CD8-positive, alpha-beta memory T cell (primary cell): ENCODE results near the gene MEF2B. TPM values are rescaled to one million over a fixed set of nuclear protein-coding genes. Genes with fewer than 3 reads are reported as not detected.
A peak's percentile ranks its signal among the peaks of the same experiment; 100 is the strongest.
"Not testable (repeated sequence)": the region's sequence is repeated elsewhere in the genome, so short reads cannot be mapped to it uniquely, and the experiment has no call there.

Experiments
- CTCF ChIA-PET: fragments of 350-600 bp; sonication (Branson Sonifier 250); formaldehyde crosslinking; loops from one replicate; lab custom pipeline; 2021; ENCODE audit warnings: antibody characterized with exemption; lab: Charles Lee
- POLR2A ChIA-PET: fragments of 350-600 bp; sonication (Branson Sonifier 250); formaldehyde crosslinking; loops from one replicate; lab custom pipeline; 2021; ENCODE audit warnings: antibody characterized with exemption; lab: Charles Lee
- DNase-seq, 5 donors: peaks; one replicate each; pipeline versions ENCODE4 v3.0.0 to v3.0.0-alpha.2; 2020 to 2022; ENCODE audit warnings: mixed read lengths in 1 of 5
- H3K27ac ChIP-seq: one replicate; pipeline ENCODE4 v1.7.0; 2013; ENCODE audit warnings: low read depth, mild to moderate bottlenecking, low read length, moderate library complexity
- H3K27me3 ChIP-seq: 2 replicates; pipeline ENCODE4 v1.7.0; 2013; ENCODE audit warnings: low read length, mild to moderate bottlenecking; ENCODE audit not compliant: insufficient read depth, poor library complexity, severe bottlenecking
- H3K36me3 ChIP-seq: 2 replicates; pipeline ENCODE4 v1.7.0; 2013; ENCODE audit warnings: mild to moderate bottlenecking, low read length, moderate library complexity; ENCODE audit not compliant: insufficient read depth
- H3K4me1 ChIP-seq: 2 replicates; pipeline ENCODE4 v1.7.0; 2013; ENCODE audit warnings: mild to moderate bottlenecking, low read length, moderate library complexity; ENCODE audit not compliant: insufficient read depth
- H3K4me3 ChIP-seq: 2 replicates; pipeline ENCODE4 v1.7.0; 2013; ENCODE audit warnings: mild to moderate bottlenecking, low read length
- H3K9me3 ChIP-seq: 2 replicates; pipeline ENCODE4 v1.7.0; 2013; ENCODE audit warnings: mild to moderate bottlenecking, low read length
- H3K27ac Mint-ChIP-seq, 8 donors: one replicate each; pipeline ENCODE4 v1.8.0; 2020 to 2021; ENCODE audit warnings: mixed read lengths in 8 of 8, mild to moderate bottlenecking in 6 of 8, inconsistent platforms in 3 of 8, moderate library complexity in 3 of 8
- H3K27me3 Mint-ChIP-seq, 2 donors: one replicate each; pipeline ENCODE4 v1.8.0; 2020 to 2021; ENCODE audit warnings: mixed read lengths in 2 of 2, mild to moderate bottlenecking in 1 of 2, moderate library complexity in 1 of 2
- H3K36me3 Mint-ChIP-seq, 3 donors: one replicate each; pipeline ENCODE4 v1.8.0; 2020 to 2021; ENCODE audit warnings: mixed read lengths in 3 of 3, inconsistent platforms in 1 of 3, mild to moderate bottlenecking in 1 of 3
- H3K4me1 Mint-ChIP-seq, 3 donors: one replicate each; pipeline ENCODE4 v1.8.0; 2020 to 2021; ENCODE audit warnings: mixed read lengths in 3 of 3, inconsistent platforms in 1 of 3, mild to moderate bottlenecking in 1 of 3
- H3K4me3 Mint-ChIP-seq, 7 donors: one replicate each; pipeline ENCODE4 v1.8.0; 2020 to 2021; ENCODE audit warnings: mixed read lengths in 7 of 7, mild to moderate bottlenecking in 6 of 7, moderate library complexity in 4 of 7, inconsistent platforms in 2 of 7
- H3K9me3 Mint-ChIP-seq, 5 donors: one replicate each; pipeline ENCODE4 v1.8.0; 2020 to 2022; ENCODE audit warnings: mixed read lengths in 5 of 5, mild to moderate bottlenecking in 3 of 5, moderate library complexity in 2 of 5, inconsistent platforms in 1 of 5
- polyA plus RNA-seq: library from polyadenylated mRNA; unstranded; fragments of 300-500 nt; fragmentation: Illumina TruSeq; gene quantifications from one replicate; pipeline ENCODE4 v1.2.3, GENCODE V29; 2021
- total RNA-seq, 2 experiments: library from RNA; stranded (reverse); gene quantifications; one replicate each; pipeline ENCODE4 v1.2.3, GENCODE V29; 2021

The MEF2B gene
- total and polyA plus RNA-seq, 3 experiments from 2014 or later = 1.5 to 2.0 TPM; not detected in 1

GRCh38 chr19:19176950-19177349 is 6.9 kb upstream of the MEF2B start:
- Histone ChIP-seq H3K27me3 (no peaks in the 10 kb centered on the region), H3K4me3 (no peak overlapping the region), H3K9me3 (no peaks in the 10 kb centered on the region), H3K4me1 (no peaks in the 10 kb centered on the region), H3K27ac (no peak overlapping the region), H3K36me3 (peaks cover 4% of the 10 kb centered on the region)
- ChIA-PET POLR2A (interaction anchor here (0.7 kb wide), 1 partner anchor 32 kb away, joined by 3 read pairs; no protein-coding TSS in a partner anchor), CTCF (interaction anchor here (1.7 to 1.9 kb wide), 3 partner anchors 14 to 126 kb away, joined by 4 to 5 read pairs (median 4); partner anchors contain the start of genes BORCS8 and RFXANK)
- Mint-ChIP-seq H3K27me3 (no peaks in the 10 kb centered on the region), H3K27ac (no peak overlapping the region), H3K9me3 (no peaks in the 10 kb centered on the region), H3K4me3 (no peak overlapping the region), H3K4me1 (peaks cover 0 to 3% (median 2%) of the 10 kb centered on the region in 3 donors), H3K36me3 (peaks cover 0 to 50% (median 3%) of the 10 kb centered on the region in 3 donors)
- no peak for DNase-seq

- H3K36me3 ChIP-seq, H3K27ac ChIP-seq, H3K27me3 ChIP-seq, H3K4me1 ChIP-seq, H3K4me3 Mint-ChIP-seq, DNase-seq, H3K9me3 ChIP-seq, H3K27ac Mint-ChIP-seq, H3K27me3 Mint-ChIP-seq, H3K4me3 ChIP-seq, H3K9me3 Mint-ChIP-seq, POLR2A ChIA-PET: not testable (repeated sequence)
- CTCF ChIA-PET = interaction anchor here (1.2 to 2.9 kb wide), 2 partner anchors 16 to 20 kb away, joined by 3 to 8 read pairs; no protein-coding TSS in a partner anchor
- H3K36me3 Mint-ChIP-seq = peaks cover 0 to 22% (median 0%) of the 10 kb centered on the region in 3 donors
- H3K4me1 Mint-ChIP-seq = peaks cover 14 to 20% (median 15%) of the 10 kb centered on the region in 3 donors
These were observed 3.2 kb upstream of the MEF2B start for GRCh38 chr19:19173243-19173642.

- POLR2A ChIA-PET = no interaction called here
- CTCF ChIA-PET = interaction anchor here (2.9 kb wide), 1 partner anchor 15 kb away, joined by 8 read pairs; no protein-coding TSS in a partner anchor
- Mint-ChIP-seq H3K4me3 (peak overlapping the region in 1 of 7 donors; percentile 29), H3K36me3 (peaks cover 0 to 13% (median 3%) of the 10 kb centered on the region in 3 donors), H3K27ac (no peak overlapping the region), H3K4me1 (peaks cover 14 to 20% (median 15%) of the 10 kb centered on the region in 3 donors), H3K27me3 (peaks cover 3 to 8% of the 10 kb centered on the region in 2 donors), H3K9me3 (no peaks in the 10 kb centered on the region)
- Histone ChIP-seq H3K4me3 (no peak overlapping the region), H3K27ac (no peak overlapping the region), H3K4me1 (peaks cover 8% of the 10 kb centered on the region), H3K27me3 (no peaks in the 10 kb centered on the region), H3K36me3 (no peaks in the 10 kb centered on the region), H3K9me3 (no peaks in the 10 kb centered on the region)
- no peak for DNase-seq
These were observed 1.9 kb upstream of the MEF2B start for GRCh38 chr19:19171821-19172532.

- Mint-ChIP-seq H3K36me3 (peaks cover 0 to 5% (median 3%) of the 10 kb centered on the region in 3 donors), H3K4me3 (peak overlapping the region in 3 of 7 donors; percentile 25 to 67 (median 52)), H3K4me1 (peaks cover 14 to 20% (median 15%) of the 10 kb centered on the region in 3 donors), H3K27ac (peak overlapping the region in 2 of 8 donors; percentile 36 to 71), H3K27me3 (peaks cover 3 to 8% of the 10 kb centered on the region in 2 donors), H3K9me3 (no peaks in the 10 kb centered on the region)
- no peak overlapping the region for H3K27ac ChIP-seq
- H3K27me3 ChIP-seq = no peaks in the 10 kb centered on the region
- H3K9me3 ChIP-seq = no peaks in the 10 kb centered on the region
- no peak overlapping the region for H3K4me3 ChIP-seq
- H3K36me3 ChIP-seq = no peaks in the 10 kb centered on the region
- peaks cover 8% of the 10 kb centered on the region for H3K4me1 ChIP-seq
- ChIA-PET POLR2A (no interaction called here), CTCF (no interaction called here)
- no peak for DNase-seq
These were observed 1.0 kb upstream of the MEF2B start for GRCh38 chr19:19170873-19171672.

- H3K27ac Mint-ChIP-seq = peak overlapping the region in 2 of 8 donors; percentile 17 to 64
- peaks cover 3 to 8% of the 10 kb centered on the region in 2 donors for H3K27me3 Mint-ChIP-seq
- H3K36me3 ChIP-seq = no peaks in the 10 kb centered on the region
- peaks cover 8% of the 10 kb centered on the region for H3K4me1 ChIP-seq
- POLR2A ChIA-PET = no interaction called here
- peak overlapping the region in 6 of 7 donors; percentile 52 to 90 (median 65) for H3K4me3 Mint-ChIP-seq
- H3K27me3 ChIP-seq = no peaks in the 10 kb centered on the region
- no peak overlapping the region for H3K27ac ChIP-seq
- CTCF ChIA-PET = no interaction called here
- H3K4me3 ChIP-seq = peak overlapping the region; percentile 36
- DNase-seq = no peak
- no peaks in the 10 kb centered on the region for H3K9me3 Mint-ChIP-seq
- H3K9me3 ChIP-seq = no peaks in the 10 kb centered on the region
- peaks cover 0 to 3% (median 1%) of the 10 kb centered on the region in 3 donors for H3K36me3 Mint-ChIP-seq
- peaks cover 11 to 17% (median 15%) of the 10 kb centered on the region in 3 donors for H3K4me1 Mint-ChIP-seq
These were observed 619 bp downstream of the MEF2B start for GRCh38 chr19:19169236-19170052.

- no peak overlapping the region for H3K27ac Mint-ChIP-seq
- no peak for DNase-seq
- H3K4me3 Mint-ChIP-seq = no peak overlapping the region
- Histone ChIP-seq H3K4me1 (peaks cover 8% of the 10 kb centered on the region), H3K36me3 (no peaks in the 10 kb centered on the region), H3K27ac (no peak overlapping the region), H3K27me3 (no peaks in the 10 kb centered on the region), H3K4me3 (no peak overlapping the region), H3K9me3 (no peaks in the 10 kb centered on the region)
- H3K4me1 Mint-ChIP-seq = peaks cover 11 to 17% (median 15%) of the 10 kb centered on the region in 3 donors
- H3K9me3 Mint-ChIP-seq = no peaks in the 10 kb centered on the region
- ChIA-PET POLR2A (no interaction called here), CTCF (interaction anchor here (0.7 kb wide), 1 partner anchor 62 kb away, joined by 3 read pairs; no protein-coding TSS in a partner anchor)
- H3K27me3 Mint-ChIP-seq = peaks cover 3 to 9% of the 10 kb centered on the region in 2 donors
- peaks cover 0 to 3% (median 1%) of the 10 kb centered on the region in 3 donors for H3K36me3 Mint-ChIP-seq
These were observed 2.5 kb downstream of the MEF2B start for GRCh38 chr19:19167612-19168011.

GRCh38 chr19:19165396-19165795 is 4.7 kb downstream of the MEF2B start:
- Histone ChIP-seq H3K27me3 (no peaks in the 10 kb centered on the region), H3K4me3 (no peak overlapping the region), H3K9me3 (no peaks in the 10 kb centered on the region), H3K4me1 (peaks cover 6% of the 10 kb centered on the region), H3K36me3 (no peaks in the 10 kb centered on the region), H3K27ac (no peak overlapping the region)
- H3K27ac Mint-ChIP-seq = peak overlapping the region in 1 of 8 donors; percentile 47
- DNase-seq = no peak
- no peak overlapping the region for H3K4me3 Mint-ChIP-seq
- ChIA-PET CTCF (no interaction called here), POLR2A (no interaction called here)
- H3K4me1 Mint-ChIP-seq = peaks cover 7 to 13% (median 9%) of the 10 kb centered on the region in 3 donors
- H3K9me3 Mint-ChIP-seq = no peaks in the 10 kb centered on the region
- peaks cover 0 to 3% of the 10 kb centered on the region in 2 donors for H3K27me3 Mint-ChIP-seq
- H3K36me3 Mint-ChIP-seq = peaks cover 0 to 3% (median 3%) of the 10 kb centered on the region in 3 donors
